Esophagus muscularis mucosa (tissue), 3 donors: ENCODE results near the gene CCDC9.

ENCODE experiments used
- CTCF ChIP-seq, 3 experiments: fragments of 200-600 bp in 2 of 3; fragments of 450-650 bp in 1 of 3; sonication (generic) in 2 of 3; IDR thresholded peaks; one replicate each; pipeline ENCODE4 v1.5.1; 2017 to 2019; ENCODE audit warnings: antibody characterized with exemption in 3 of 3, mild to moderate bottlenecking in 2 of 3, moderate library complexity in 1 of 3
- POLR2A ChIP-seq: fragments of 450-650 bp; IDR thresholded peaks from one replicate; pipeline ENCODE4 v1.6.1; 2017; ENCODE audit warnings: antibody characterized with exemption, moderate library complexity, mild to moderate bottlenecking, low read depth
- POLR2AphosphoS5 ChIP-seq, 2 donors: sonication (generic); formaldehyde crosslinking; IDR thresholded peaks; one replicate each; pipeline ENCODE4 v1.6.1; 2017; ENCODE audit warnings: antibody characterized with exemption in 2 of 2

DNA sequence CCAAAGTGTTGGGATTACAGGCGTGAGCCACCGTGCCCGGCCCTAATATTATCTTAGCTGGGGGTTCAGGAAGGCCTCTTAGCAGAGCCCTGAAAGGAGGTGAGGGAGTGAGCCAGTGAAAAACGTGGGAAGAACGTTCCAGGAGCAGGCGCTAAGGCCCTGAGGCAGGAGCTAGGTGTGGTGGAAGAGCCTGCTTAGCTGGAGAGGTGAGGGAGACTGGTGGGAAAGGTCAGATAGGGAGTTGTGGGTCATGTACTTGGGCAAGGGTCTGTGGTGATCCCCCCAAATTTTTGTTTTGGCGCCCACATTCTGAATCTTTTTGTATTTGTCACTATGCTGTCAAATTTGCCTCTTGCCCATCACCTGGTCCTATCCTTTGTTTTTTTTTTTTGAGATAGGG lies 13.3 kb downstream of the CCDC9 start:
- no peak for TF ChIP-seq POLR2A
- TF ChIP-seq CTCF (IDR thresholded peaks at IDR 0.05): no peak
- no peak for TF ChIP-seq POLR2AphosphoS5 (IDR thresholded peaks at IDR 0.05)
